GM12878 (cell line): ENCODE results near the gene LMAN2. TPM values are rescaled to one million over a fixed set of nuclear protein-coding genes. Genes with fewer than 3 reads are reported as not detected.

Source experiments
- ATF2 ChIP-seq: IDR thresholded peaks from 2 replicates; pipeline ENCODE4 v1.6.1; 2012; ENCODE audit warnings: low read length, inconsistent platforms
- CEBPB ChIP-seq, 2 experiments: fragments of 150-350 bp in 1 of 2; IDR thresholded peaks; 2 replicates each; pipeline ENCODE4 v1.6.1; 2012 to 2014; ENCODE audit warnings: low read depth in 2 of 2, low read length in 2 of 2, borderline replicate concordance in 1 of 2, inconsistent platforms in 1 of 2
- CHD1 ChIP-seq: IDR thresholded peaks from 2 replicates; pipeline ENCODE4 v1.6.1; 2012; ENCODE audit warnings: low read depth, low read length, improper control_type of control experiment
- CHD2 ChIP-seq: IDR thresholded peaks from 2 replicates; pipeline ENCODE4 v1.6.1; 2011; ENCODE audit warnings: low read depth, low read length, improper control_type of control experiment, borderline replicate concordance
- CREB1 ChIP-seq: IDR thresholded peaks from 2 replicates; pipeline ENCODE4 v1.6.1; 2012; ENCODE audit warnings: low read depth, mild to moderate bottlenecking, inconsistent platforms
- CTCF ChIP-seq, 3 experiments: IDR thresholded peaks in 2 of 3; conservative IDR thresholded peaks in 1 of 3; 2 replicates each; pipeline ENCODE4 v1.5.1; 2011; ENCODE audit warnings: low read depth in 3 of 3, low read length in 3 of 3, mild to moderate bottlenecking in 3 of 3, control low read depth in 2 of 3, moderate library complexity in 2 of 3, inconsistent platforms in 1 of 3, mixed read lengths in 1 of 3; ENCODE audit not compliant: control insufficient read depth in 2 of 3, insufficient read depth in 1 of 3; ENCODE audit errors: extremely low read depth in 1 of 3
- GATAD2B ChIP-seq: fragments of 450-650 bp; conservative IDR thresholded peaks from 2 replicates; pipeline ENCODE4 v1.6.1; 2017; ENCODE audit warnings: low read depth, mild to moderate bottlenecking, moderate library complexity
- IKZF1 ChIP-seq: fragments of 450-650 bp; conservative IDR thresholded peaks from 2 replicates; pipeline ENCODE4 v1.6.1; 2017; ENCODE audit warnings: antibody characterized with exemption, mild to moderate bottlenecking
- KDM1A ChIP-seq: fragments of 200-600 bp; sonication (generic); IDR thresholded peaks from 2 replicates; pipeline ENCODE4 v1.6.1; 2016; ENCODE audit warnings: borderline replicate concordance
- MTA2 ChIP-seq: fragments of 450-650 bp; IDR thresholded peaks from 2 replicates; pipeline ENCODE4 v1.6.1; 2016; ENCODE audit warnings: low read depth, mild to moderate bottlenecking, moderate library complexity
- NFYA ChIP-seq: IDR thresholded peaks from 2 replicates; pipeline ENCODE4 v1.6.1; 2011; ENCODE audit warnings: low read depth, mild to moderate bottlenecking, low read length, improper control_type of control experiment, borderline replicate concordance
- NR2C2 ChIP-seq: IDR thresholded peaks from 2 replicates; pipeline ENCODE4 v1.6.1; 2011; ENCODE audit warnings: borderline replicate concordance, low read depth; ENCODE audit not compliant: control insufficient read depth, insufficient read length
- POLR2AphosphoS2 ChIP-seq: IDR thresholded peaks from 2 replicates; pipeline ENCODE4 v1.6.1; 2011; ENCODE audit warnings: low read depth, mild to moderate bottlenecking, low read length, improper control_type of control experiment, moderate library complexity
- SKIL ChIP-seq: fragments of 450-650 bp; IDR thresholded peaks from 2 replicates; pipeline ENCODE4 v1.6.1; 2017; ENCODE audit warnings: mild to moderate bottlenecking, low read depth, inconsistent platforms; ENCODE audit not compliant: poor library complexity, severe bottlenecking
- SUZ12 ChIP-seq: fragments of 200-600 bp; sonication (generic); IDR thresholded peaks from one replicate; pipeline ENCODE4 v1.6.1; 2018; ENCODE audit warnings: antibody characterized with exemption, mild to moderate bottlenecking; ENCODE audit not compliant: unreplicated experiment
- TAF1 ChIP-seq: IDR thresholded peaks from 2 replicates; pipeline ENCODE4 v1.6.1; 2011; ENCODE audit warnings: mild to moderate bottlenecking, low read depth, low read length, borderline replicate concordance
- polyA plus RNA-seq, 11 experiments: library from polyadenylated mRNA; depleted of rRNA in 4 of 11; unstranded in 6 of 11; stranded (reverse) in 5 of 11; fragments of >200 nt; fragmentation: Nextera tagmentation in 4 of 11; fragmentation: Illumina TruSeq in 1 of 11; extraction: Ambion mirVana in 4 of 11; extraction: Trizol in 1 of 11; gene quantifications; 1 replicate in 1 of 11; 2 replicates in 10 of 11; pipeline versions ENCODE4 v1.2.1 to v1.2.3, GENCODE V29; 2011 to 2016; ENCODE audit warnings: inconsistent platforms in 2 of 11, missing spikeins in 2 of 11, low read depth in 1 of 11
- total RNA-seq, 4 experiments: library from RNA; depleted of rRNA in 3 of 4; stranded (reverse); fragments of >200 nt in 3 of 4; fragmentation: Illumina TruSeq in 1 of 4; extraction: Trizol in 1 of 4; gene quantifications; 2 replicates each; pipeline versions ENCODE4 v1.2.1 to v1.2.3, GENCODE V29; 2013 to 2021
- TF ChIP-seq, protein P1 (sequence below): IDR thresholded peaks from 2 replicates; pipeline ENCODE4 v1.6.1; 2012; ENCODE audit warnings: improper control_type of control experiment, low read depth, low read length; ENCODE audit not compliant: insufficient replicate concordance

LMAN2 gene
- total and polyA plus RNA-seq, 10 of the 15 experiments (the other 5 are each of a cell fraction or from before 2014, with no cell fraction given) = 2.4 to 264 (median 147) TPM

- TF ChIP-seq SKIL (no peak), GATAD2B (peak; percentile 85; the same call in 1 of the 2 replicates), CHD1 (no peak), MTA2 (no peak), KDM1A (no peak), CREB1 (peak; percentile 88), TAF1 (peak; percentile 49; the same call in 1 of the 2 replicates), CEBPB (IDR thresholded peaks at IDR 0.05; ENCODE audit: borderline replicate concordance in 1 of 2, low read depth in 2 of 2, low read length in 2 of 2) (no peak), IKZF1 (peak; percentile 71), NR2C2 (no peak), POLR2AphosphoS2 (no peak), NFYA (no peak), SUZ12 (no peak), CHD2 (no peak), CTCF (IDR thresholded peaks at IDR 0.05 in 2 of 3, conservative IDR thresholded peaks at IDR 0.05 in 1 of 3; ENCODE audit: control insufficient read depth in 2 of 3, extremely low read depth in 1 of 3, insufficient read depth in 1 of 3, low read depth in 3 of 3, low read length in 3 of 3) (peak; percentile 23 to 52 (median 34); a peak in 4 of 6 replicates), ATF2 (no peak)
- TF ChIP-seq, protein P1, sequence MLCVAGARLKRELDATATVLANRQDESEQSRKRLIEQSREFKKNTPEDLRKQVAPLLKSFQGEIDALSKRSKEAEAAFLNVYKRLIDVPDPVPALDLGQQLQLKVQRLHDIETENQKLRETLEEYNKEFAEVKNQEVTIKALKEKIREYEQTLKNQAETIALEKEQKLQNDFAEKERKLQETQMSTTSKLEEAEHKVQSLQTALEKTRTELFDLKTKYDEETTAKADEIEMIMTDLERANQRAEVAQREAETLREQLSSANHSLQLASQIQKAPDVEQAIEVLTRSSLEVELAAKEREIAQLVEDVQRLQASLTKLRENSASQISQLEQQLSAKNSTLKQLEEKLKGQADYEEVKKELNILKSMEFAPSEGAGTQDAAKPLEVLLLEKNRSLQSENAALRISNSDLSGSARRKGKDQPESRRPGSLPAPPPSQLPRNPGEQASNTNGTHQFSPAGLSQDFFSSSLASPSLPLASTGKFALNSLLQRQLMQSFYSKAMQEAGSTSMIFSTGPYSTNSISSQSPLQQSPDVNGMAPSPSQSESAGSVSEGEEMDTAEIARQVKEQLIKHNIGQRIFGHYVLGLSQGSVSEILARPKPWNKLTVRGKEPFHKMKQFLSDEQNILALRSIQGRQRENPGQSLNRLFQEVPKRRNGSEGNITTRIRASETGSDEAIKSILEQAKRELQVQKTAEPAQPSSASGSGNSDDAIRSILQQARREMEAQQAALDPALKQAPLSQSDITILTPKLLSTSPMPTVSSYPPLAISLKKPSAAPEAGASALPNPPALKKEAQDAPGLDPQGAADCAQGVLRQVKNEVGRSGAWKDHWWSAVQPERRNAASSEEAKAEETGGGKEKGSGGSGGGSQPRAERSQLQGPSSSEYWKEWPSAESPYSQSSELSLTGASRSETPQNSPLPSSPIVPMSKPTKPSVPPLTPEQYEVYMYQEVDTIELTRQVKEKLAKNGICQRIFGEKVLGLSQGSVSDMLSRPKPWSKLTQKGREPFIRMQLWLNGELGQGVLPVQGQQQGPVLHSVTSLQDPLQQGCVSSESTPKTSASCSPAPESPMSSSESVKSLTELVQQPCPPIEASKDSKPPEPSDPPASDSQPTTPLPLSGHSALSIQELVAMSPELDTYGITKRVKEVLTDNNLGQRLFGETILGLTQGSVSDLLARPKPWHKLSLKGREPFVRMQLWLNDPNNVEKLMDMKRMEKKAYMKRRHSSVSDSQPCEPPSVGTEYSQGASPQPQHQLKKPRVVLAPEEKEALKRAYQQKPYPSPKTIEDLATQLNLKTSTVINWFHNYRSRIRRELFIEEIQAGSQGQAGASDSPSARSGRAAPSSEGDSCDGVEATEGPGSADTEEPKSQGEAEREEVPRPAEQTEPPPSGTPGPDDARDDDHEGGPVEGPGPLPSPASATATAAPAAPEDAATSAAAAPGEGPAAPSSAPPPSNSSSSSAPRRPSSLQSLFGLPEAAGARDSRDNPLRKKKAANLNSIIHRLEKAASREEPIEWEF = no peak
These were observed 48.1 kb downstream of the LMAN2 start, which contains the start of the genes PRELID1 and RAB24 (continued) for GRCh38 chr5:177303121-177303924.
